ENCODE data around the gene MEDAG.

MEDAG gene

DNA sequence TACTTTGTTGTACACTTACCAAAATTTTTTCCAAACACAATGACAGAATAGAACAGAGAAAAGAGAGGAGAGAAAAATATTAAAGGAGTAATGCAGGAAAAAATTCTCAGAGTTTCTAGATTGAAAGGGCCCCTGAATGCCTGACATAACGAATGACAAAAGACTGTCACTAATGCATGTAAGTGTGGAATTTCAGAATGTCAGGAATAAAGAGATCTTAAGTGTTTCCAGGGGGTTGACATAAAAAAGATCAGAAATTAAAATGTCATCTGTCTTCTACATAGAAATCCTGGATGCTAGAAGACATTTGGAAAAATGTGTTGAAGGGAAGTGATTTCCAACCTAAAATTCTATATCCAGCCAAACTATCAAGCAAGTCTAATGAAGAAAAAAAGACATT is 53.6 kb downstream of the MEDAG start:
- DNase-seq (ENCODE audit: low read depth in 1 of 2, low spot score in 1 of 2): no peak
- no peak for TF ChIP-seq JUND (IDR thresholded peaks at IDR 0.05; ENCODE audit: low read depth)
- in situ Hi-C loops (cut with HindIII; ENCODE audit: low pct_unique_long_range_greater_than_20kb, low sequenced_read_pairs): no loop called here

DNA sequence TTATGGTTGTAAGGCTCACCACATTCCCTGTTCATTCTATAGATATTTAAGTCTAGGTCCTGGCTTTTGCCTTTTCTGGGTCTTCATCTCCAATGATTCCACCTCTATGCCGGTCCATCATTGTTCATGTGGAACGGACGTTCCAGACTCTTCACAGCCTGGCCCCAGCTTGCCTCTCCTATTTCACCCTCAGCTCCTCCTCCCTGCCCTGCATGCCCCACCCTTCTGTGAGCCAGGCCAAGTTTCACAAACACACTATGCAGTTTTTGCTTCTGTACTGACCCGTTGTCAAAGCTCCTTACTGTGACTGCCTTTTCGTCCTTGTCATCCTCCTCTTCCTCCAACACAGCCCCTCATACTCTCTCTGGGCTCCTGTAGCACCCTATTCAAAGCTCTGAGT is 57.7 kb downstream of the MEDAG start:
- in situ Hi-C loops (cut with HindIII; ENCODE audit: low pct_unique_long_range_greater_than_20kb, low sequenced_read_pairs): no loop called here
- DNase-seq (ENCODE audit: low read depth in 1 of 2, low spot score in 1 of 2): peak in 1 of 2 experiments; percentile 56
- no peak for TF ChIP-seq JUND (IDR thresholded peaks at IDR 0.05; ENCODE audit: low read depth)

- DNase-seq (ENCODE audit: low read depth in 1 of 2, low spot score in 1 of 2): no peak
- in situ Hi-C loops (cut with HindIII; ENCODE audit: low pct_unique_long_range_greater_than_20kb, low sequenced_read_pairs): no loop called here
- no peak for TF ChIP-seq JUND (IDR thresholded peaks at IDR 0.05; ENCODE audit: low read depth)
Observed at GRCh38 chr13:30965380-30965779, 59.3 kb downstream of the MEDAG start.

- in situ Hi-C loops (cut with HindIII; ENCODE audit: low pct_unique_long_range_greater_than_20kb, low sequenced_read_pairs): no loop called here
- DNase-seq (ENCODE audit: low read depth in 1 of 2, low spot score in 1 of 2): no peak
- TF ChIP-seq JUND (IDR thresholded peaks at IDR 0.05; ENCODE audit: low read depth): no peak
Observed at GRCh38 chr13:30966101-30966500, 60.0 kb downstream of the MEDAG start.

- no peak for TF ChIP-seq JUND (IDR thresholded peaks at IDR 0.05; ENCODE audit: low read depth)
- DNase-seq (ENCODE audit: low read depth in 1 of 2, low spot score in 1 of 2): no peak
- in situ Hi-C loops (cut with HindIII; ENCODE audit: low pct_unique_long_range_greater_than_20kb, low sequenced_read_pairs): no loop called here
Observed at GRCh38 chr13:30968846-30969245, 62.8 kb downstream of the MEDAG start.

- in situ Hi-C loops (cut with HindIII; ENCODE audit: low pct_unique_long_range_greater_than_20kb, low sequenced_read_pairs): no loop called here
- TF ChIP-seq JUND (IDR thresholded peaks at IDR 0.05; ENCODE audit: low read depth): no peak
- DNase-seq (ENCODE audit: low read depth in 1 of 2, low spot score in 1 of 2): no peak
Observed at GRCh38 chr13:30971575-30971974, 65.5 kb downstream of the MEDAG start.

DNA sequence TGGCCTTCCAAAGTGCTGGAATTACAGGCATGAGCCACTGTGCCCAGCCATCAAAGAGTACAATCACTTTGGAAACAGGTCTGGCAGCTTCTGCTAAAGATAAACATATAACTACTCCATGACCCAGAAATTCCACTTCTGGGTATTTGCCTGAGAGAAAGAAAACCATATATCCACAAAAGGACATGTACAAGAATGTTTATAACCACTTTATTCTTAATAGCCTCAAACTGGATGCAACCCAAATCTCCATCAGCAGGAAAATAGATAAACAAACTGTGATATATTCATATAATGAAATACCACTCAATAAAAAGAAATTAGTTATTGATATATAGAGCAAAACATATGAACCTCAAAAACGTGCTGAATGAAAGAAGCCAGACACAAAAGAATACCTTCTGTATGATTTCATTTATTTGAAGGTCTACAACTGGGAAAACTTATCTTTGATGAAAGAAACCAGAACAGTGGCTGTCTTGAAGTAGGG is 66.9 kb downstream of the MEDAG start:
- peak in 1 of 2 experiments; percentile 38 for DNase-seq (ENCODE audit: low read depth in 1 of 2, low spot score in 1 of 2)
- in situ Hi-C loops (cut with HindIII; ENCODE audit: low pct_unique_long_range_greater_than_20kb, low sequenced_read_pairs): no loop called here
- TF ChIP-seq JUND (IDR thresholded peaks at IDR 0.05; ENCODE audit: low read depth): no peak

DNA sequence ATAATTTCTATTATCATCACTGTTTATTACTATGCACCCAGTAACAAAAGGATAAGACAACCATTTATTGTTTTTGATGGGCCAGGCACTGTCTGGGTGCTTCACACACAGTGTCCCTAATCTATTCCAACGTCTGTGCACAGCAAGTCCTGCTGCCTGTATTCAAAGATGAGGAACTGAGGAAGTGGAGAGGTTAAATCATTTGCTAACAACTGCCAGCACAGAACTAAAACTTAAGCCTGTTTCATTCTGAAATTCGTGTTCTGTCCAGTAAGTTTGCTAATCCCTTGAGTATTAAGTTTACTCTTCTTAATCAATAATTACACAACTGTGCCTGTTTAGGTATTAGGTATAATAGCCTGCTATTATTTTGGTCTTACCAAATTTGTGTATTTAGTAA is 68.3 kb downstream of the MEDAG start:
- TF ChIP-seq JUND (IDR thresholded peaks at IDR 0.05; ENCODE audit: low read depth): no peak
- no peak for DNase-seq (ENCODE audit: low read depth in 1 of 2, low spot score in 1 of 2)
- in situ Hi-C loops (cut with HindIII; ENCODE audit: low pct_unique_long_range_greater_than_20kb, low sequenced_read_pairs): no loop called here

All from T47D (cell line).